ENCODE data around the gene PIGU.

Gene PIGU

DNA sequence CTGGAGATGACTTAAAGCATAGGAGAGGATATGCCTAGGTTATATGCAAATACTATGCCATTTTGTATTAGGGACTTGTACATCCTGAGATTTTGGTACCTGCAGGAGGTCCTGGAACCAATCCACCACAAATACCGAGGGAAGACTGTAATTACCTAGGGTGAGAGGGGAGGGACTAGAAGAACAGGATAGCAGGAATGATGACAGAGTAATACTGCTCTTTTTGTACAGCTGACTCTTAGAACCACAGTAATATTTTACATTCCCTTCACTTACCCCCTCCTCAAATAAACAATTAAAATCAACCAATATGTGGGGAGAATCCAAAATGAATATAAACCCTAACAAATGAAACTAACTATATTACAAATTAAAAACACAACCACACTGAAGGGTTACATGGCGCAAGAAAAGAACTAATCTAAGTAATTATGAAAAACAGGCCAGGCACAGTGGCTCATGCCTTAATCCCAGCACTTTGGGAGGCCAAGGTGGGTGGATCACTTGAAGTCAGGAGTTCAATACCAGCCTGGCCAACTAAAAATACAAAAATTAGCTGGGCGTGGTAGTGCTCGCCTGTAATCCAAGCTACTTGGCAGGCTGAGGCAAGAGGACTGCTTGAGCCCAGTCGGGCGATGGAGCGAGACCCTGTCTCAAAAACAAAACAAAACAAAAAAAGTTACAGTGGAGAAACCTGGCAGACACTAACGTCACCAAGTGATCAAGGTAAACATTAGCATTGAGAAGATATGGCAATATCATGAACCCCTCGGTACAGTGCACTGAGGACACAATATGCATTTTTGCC lies 81.3 kb downstream of the PIGU start:
- no peak overlapping the region for H3K4me3 ChIP-seq (replicated peaks; ENCODE audit: low read depth, low read length)

DNA sequence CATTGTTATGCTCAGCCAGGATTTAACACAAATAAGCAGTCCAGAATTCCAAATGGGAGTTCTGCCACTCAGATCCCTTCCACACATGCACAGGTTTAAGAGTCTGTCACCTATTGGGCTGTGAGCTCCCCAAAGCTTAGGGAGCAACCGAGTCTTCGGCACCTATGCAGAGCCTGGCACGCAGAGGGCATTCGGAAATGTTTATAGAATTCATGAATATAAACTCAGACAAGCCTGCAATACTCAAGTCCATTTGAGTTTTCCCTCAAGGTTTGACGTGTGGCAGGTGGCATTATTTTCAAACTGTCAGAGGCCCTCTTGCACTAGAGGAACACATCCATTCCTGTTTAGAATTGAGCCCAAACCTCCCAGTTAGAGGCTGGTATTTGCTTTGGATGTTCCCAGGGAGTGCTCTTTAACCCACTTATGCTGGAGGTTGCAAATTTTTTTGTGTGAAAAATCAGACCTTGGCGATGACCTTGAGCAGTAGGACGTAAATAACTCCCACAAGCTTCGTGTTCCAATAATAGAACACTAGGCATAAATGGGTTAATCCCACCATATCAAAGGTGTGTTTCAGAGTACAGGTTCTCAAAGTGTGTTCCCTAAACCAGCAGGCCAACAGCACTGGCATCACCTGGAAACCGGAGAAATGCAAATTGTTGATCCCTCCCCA lies 90.3 kb downstream of the PIGU start:
- DNase-seq (ENCODE audit: low read depth), result no peak
- no peak overlapping the region for H3K4me3 ChIP-seq (replicated peaks; ENCODE audit: low read depth, low read length)
- TF ChIP-seq, protein P1, sequence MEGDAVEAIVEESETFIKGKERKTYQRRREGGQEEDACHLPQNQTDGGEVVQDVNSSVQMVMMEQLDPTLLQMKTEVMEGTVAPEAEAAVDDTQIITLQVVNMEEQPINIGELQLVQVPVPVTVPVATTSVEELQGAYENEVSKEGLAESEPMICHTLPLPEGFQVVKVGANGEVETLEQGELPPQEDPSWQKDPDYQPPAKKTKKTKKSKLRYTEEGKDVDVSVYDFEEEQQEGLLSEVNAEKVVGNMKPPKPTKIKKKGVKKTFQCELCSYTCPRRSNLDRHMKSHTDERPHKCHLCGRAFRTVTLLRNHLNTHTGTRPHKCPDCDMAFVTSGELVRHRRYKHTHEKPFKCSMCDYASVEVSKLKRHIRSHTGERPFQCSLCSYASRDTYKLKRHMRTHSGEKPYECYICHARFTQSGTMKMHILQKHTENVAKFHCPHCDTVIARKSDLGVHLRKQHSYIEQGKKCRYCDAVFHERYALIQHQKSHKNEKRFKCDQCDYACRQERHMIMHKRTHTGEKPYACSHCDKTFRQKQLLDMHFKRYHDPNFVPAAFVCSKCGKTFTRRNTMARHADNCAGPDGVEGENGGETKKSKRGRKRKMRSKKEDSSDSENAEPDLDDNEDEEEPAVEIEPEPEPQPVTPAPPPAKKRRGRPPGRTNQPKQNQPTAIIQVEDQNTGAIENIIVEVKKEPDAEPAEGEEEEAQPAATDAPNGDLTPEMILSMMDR (IDR thresholded peaks at IDR 0.05; ENCODE audit: low read length, missing control alignments), result no peak

More for the DNA sequence above, 81.3 kb downstream of the PIGU start:
- TF ChIP-seq, protein P1 (IDR thresholded peaks at IDR 0.05; ENCODE audit: low read length, missing control alignments), result no peak
- no peak for DNase-seq (ENCODE audit: low read depth)

DNA sequence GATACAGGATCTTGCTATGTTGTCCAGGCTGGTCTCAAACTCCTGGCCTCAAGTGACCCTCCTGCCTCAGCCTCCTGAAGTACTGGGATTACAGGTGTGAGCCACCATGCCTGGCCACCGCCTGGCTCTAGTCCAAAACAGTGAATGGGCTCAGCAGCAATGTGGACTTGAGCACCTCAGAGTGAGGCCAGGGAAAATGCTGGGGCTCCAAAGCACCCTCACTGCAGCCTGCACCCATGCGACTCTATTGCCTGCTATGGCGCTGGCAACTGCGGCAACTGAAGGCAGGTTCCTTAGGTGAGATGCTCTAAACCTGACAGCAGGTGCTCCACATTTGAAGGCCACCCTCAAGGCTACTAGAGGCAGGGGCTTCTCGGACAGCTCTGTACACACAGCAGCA lies 91.9 kb downstream of the PIGU start:
- no peak for DNase-seq (ENCODE audit: low read depth)
- H3K4me3 ChIP-seq (replicated peaks; ENCODE audit: low read depth, low read length), result no peak overlapping the region
- TF ChIP-seq, protein P1 (IDR thresholded peaks at IDR 0.05; ENCODE audit: low read length, missing control alignments), result no peak

DNA sequence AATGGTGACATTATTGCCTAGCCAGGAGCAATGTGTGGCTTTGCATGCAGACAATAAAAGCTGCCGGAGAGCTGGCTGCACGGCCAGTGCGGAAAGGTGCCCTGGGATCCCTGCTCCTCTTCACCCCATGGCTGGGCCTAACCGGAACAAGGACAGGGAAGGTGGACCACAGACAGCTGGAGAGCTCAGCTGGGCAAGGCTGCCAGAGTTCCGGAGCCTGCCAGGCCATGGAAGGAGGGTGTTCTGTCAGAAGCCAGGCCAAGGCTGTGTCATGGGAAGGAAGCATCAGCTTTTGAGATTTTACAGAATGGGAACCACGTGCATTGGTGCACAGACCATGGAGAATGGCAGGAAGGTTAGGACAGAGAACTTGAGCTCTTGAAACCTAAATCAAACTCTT lies 93.3 kb downstream of the PIGU start:
- DNase-seq (ENCODE audit: low read depth), result no peak
- TF ChIP-seq, protein P1 (IDR thresholded peaks at IDR 0.05; ENCODE audit: low read length, missing control alignments), result no peak
- no peak overlapping the region for H3K4me3 ChIP-seq (replicated peaks; ENCODE audit: low read depth, low read length)

DNA sequence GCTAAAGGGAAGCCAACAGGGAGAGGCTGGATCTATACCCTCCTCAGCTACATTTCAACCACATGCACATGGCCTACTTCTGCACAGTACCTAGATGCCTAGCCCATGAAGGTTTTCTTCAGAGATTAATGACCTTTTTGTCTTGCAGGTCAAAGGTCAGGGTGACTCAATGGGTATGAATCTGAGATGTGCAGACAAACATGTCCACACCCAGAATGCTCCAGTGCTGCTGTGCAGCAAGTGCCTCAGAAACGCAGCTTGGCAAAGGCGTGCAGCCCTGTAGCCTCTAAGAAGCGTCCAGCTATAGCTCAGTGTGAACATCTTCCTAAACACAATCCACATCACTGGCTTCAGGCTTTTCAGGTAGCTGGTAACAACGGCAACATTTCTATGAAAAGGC lies 94.0 kb downstream of the PIGU start:
- DNase-seq (ENCODE audit: low read depth), result no peak
- TF ChIP-seq, protein P1 (IDR thresholded peaks at IDR 0.05; ENCODE audit: low read length, missing control alignments), result no peak
- H3K4me3 ChIP-seq (replicated peaks; ENCODE audit: low read depth, low read length), result no peak overlapping the region

DNA sequence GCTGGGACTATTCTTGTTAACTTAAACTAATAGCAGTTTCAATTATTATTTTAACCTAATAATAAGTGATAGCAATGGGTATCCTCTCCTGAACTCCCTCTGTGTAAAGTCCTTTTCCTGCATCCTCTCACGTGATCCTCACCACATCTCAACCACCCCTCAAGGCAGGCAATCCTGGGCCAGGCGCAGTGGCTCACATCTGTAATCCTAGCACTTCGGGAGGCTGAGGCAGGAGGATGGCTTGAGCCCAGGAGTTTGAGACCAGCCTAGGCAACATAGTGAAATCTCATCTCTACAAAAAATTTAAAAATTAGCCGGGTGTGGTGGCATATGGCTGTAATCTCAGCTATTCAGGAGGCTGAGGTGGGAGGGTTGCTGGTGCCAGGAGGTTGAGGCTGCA lies 94.7 kb downstream of the PIGU start:
- TF ChIP-seq, protein P1 (IDR thresholded peaks at IDR 0.05; ENCODE audit: low read length, missing control alignments), result no peak
- no peak overlapping the region for H3K4me3 ChIP-seq (replicated peaks; ENCODE audit: low read depth, low read length)
- DNase-seq (ENCODE audit: low read depth), result no peak
